SK-N-SH treated with all-trans-retinoic acid at 6 μM for 48 hours (cell line): Measurements from ENCODE around the gene ATP9A.
A peak's percentile ranks its signal among the peaks of the same experiment; 100 is the strongest.

Experiments
- ATAC-seq: fragments of 200-7000 bp; cut with Tn5 transposase; 3 replicates; pipeline ENCODE4 v1.9.1; 2020; ENCODE audit warnings: mild to moderate bottlenecking, moderate library complexity
- ARNTL ChIP-seq: fragments of 450-650 bp; formaldehyde crosslinking; IDR thresholded peaks from 2 replicates; pipeline ENCODE4 v1.5.0; 2020; ENCODE audit warnings: low read depth, mild to moderate bottlenecking, moderate library complexity, borderline replicate concordance
- BACH2 ChIP-seq: fragments of 250-450 bp; sonication (Bioruptor Pico); IDR thresholded peaks from 2 replicates; pipeline ENCODE4 v1.9.0; 2021; ENCODE audit warnings: mild to moderate bottlenecking, borderline replicate concordance
- CREB5 ChIP-seq: fragments of 250-450 bp; sonication (Bioruptor Pico); IDR thresholded peaks from 2 replicates; pipeline ENCODE4 v1.5.1; 2020; ENCODE audit warnings: low read depth, mild to moderate bottlenecking, moderate library complexity
- CSDC2 ChIP-seq: fragments of 250-450 bp; sonication (Bioruptor Pico); IDR thresholded peaks from 2 replicates; pipeline ENCODE4 v1.5.0; 2020; ENCODE audit warnings: mild to moderate bottlenecking, moderate library complexity
- CSRNP3 ChIP-seq: fragments of 250-450 bp; sonication (Bioruptor Pico); IDR thresholded peaks from 2 replicates; pipeline ENCODE4 v1.5.1; 2021; ENCODE audit warnings: mild to moderate bottlenecking, moderate library complexity
- ESRRG ChIP-seq: fragments of 250-450 bp; sonication (Bioruptor Pico); IDR thresholded peaks from 2 replicates; pipeline ENCODE4 v1.6.1; 2021; ENCODE audit warnings: mild to moderate bottlenecking
- ISL1 ChIP-seq: fragments of 250-450 bp; sonication (Bioruptor Pico); IDR thresholded peaks from 2 replicates; pipeline ENCODE4 v2.1.2; 2022; ENCODE audit warnings: mild to moderate bottlenecking, moderate library complexity
- OSR1 ChIP-seq: fragments of 250-450 bp; sonication (Bioruptor Pico); IDR thresholded peaks from 2 replicates; pipeline ENCODE4 v1.8.0; 2022; ENCODE audit warnings: moderate library complexity, mild to moderate bottlenecking, inconsistent platforms
- POU6F1 ChIP-seq: fragments of 250-450 bp; sonication (Bioruptor Pico); IDR thresholded peaks from 2 replicates; pipeline ENCODE4 v1.8.0; 2021; ENCODE audit warnings: low read depth, mild to moderate bottlenecking, moderate library complexity, borderline replicate concordance
- PPARA ChIP-seq: fragments of 250-450 bp; sonication (Bioruptor Pico); IDR thresholded peaks from 2 replicates; pipeline ENCODE4 v1.5.0; 2020; ENCODE audit warnings: mild to moderate bottlenecking, borderline replicate concordance
- RARB ChIP-seq: fragments of 250-450 bp; sonication (Bioruptor Pico); IDR thresholded peaks from 2 replicates; pipeline ENCODE4 v1.8.0; 2021; ENCODE audit warnings: mild to moderate bottlenecking, moderate library complexity
- SNAI2 ChIP-seq: fragments of 250-450 bp; sonication (Bioruptor Pico); IDR thresholded peaks from 2 replicates; pipeline ENCODE4 v1.5.0; 2020; ENCODE audit warnings: mild to moderate bottlenecking, moderate library complexity
- TCF4 ChIP-seq: fragments of 250-450 bp; sonication (Bioruptor Pico); IDR thresholded peaks from 2 replicates; pipeline ENCODE4 v1.8.0; 2021; ENCODE audit warnings: mild to moderate bottlenecking, moderate library complexity, borderline replicate concordance
- TOX ChIP-seq: fragments of 250-450 bp; sonication (Bioruptor Pico); IDR thresholded peaks from 2 replicates; pipeline ENCODE4 v1.8.0; 2021; ENCODE audit warnings: mild to moderate bottlenecking, moderate library complexity, borderline replicate concordance
- TSHZ2 ChIP-seq: fragments of 250-450 bp; sonication (Bioruptor Pico); IDR thresholded peaks from 2 replicates; pipeline ENCODE4 v1.5.0; 2020; ENCODE audit warnings: mild to moderate bottlenecking, moderate library complexity
- ZC3H10 ChIP-seq: fragments of 250-450 bp; sonication (Bioruptor Pico); IDR thresholded peaks from 2 replicates; pipeline ENCODE4 v1.5.1; 2021; ENCODE audit warnings: mild to moderate bottlenecking, moderate library complexity
- ZFP3 ChIP-seq: fragments of 250-450 bp; sonication (Bioruptor Pico); IDR thresholded peaks from 2 replicates; pipeline ENCODE4 v1.5.0; 2020; ENCODE audit warnings: mild to moderate bottlenecking, moderate library complexity
- ZFP30 ChIP-seq: fragments of 450-650 bp; formaldehyde crosslinking; IDR thresholded peaks from 2 replicates; pipeline ENCODE4 v1.5.0; 2022; ENCODE audit warnings: mild to moderate bottlenecking, moderate library complexity
- ZNF70 ChIP-seq: fragments of 450-650 bp; formaldehyde crosslinking; IDR thresholded peaks from 2 replicates; pipeline ENCODE4 v1.5.0; 2020; ENCODE audit warnings: mild to moderate bottlenecking, moderate library complexity

The ATP9A gene

GRCh38 chr20:51803148-51803854, 35.1 kb upstream of the ATP9A start:
- no peak for ATAC-seq
- TF ChIP-seq ZFP3 (CRISPR knock-in tag): no peak
- no peak for TF ChIP-seq POU6F1 (CRISPR knock-in tag)
- peak; percentile 34 for TF ChIP-seq ISL1
- TF ChIP-seq CREB5: no peak
- TF ChIP-seq ESRRG: no peak
- TF ChIP-seq ZFP30 (CRISPR knock-in tag): no peak

GRCh38 chr20:51802170-51802751, 34.1 kb upstream of the ATP9A start, which contains the start of gene SALL4:
SALL4 (minus strand) TSS chr20:51802521; CDS start chr20:51802408, 113 bp downstream.
- no peak for ATAC-seq
- TF ChIP-seq BACH2 (CRISPR knock-in tag) (no peak), RARB (CRISPR knock-in tag) (no peak), SNAI2 (no peak)

GRCh38 chr20:51801823-51802123, 33.6 kb upstream of the ATP9A start:
- ATAC-seq: no peak
- TF ChIP-seq ZNF70 (CRISPR knock-in tag) (no peak), TCF4 (CRISPR knock-in tag) (no peak), ARNTL (CRISPR knock-in tag) (no peak)

GRCh38 chr20:51801122-51801822, 33.1 kb upstream of the ATP9A start:
- ATAC-seq: peak; percentile 47
- TF ChIP-seq TCF4 (CRISPR knock-in tag) (no peak), CSDC2 (no peak), BACH2 (CRISPR knock-in tag) (no peak), OSR1 (CRISPR knock-in tag) (no peak), ZNF70 (CRISPR knock-in tag) (no peak), CSRNP3 (CRISPR knock-in tag) (no peak), RARB (CRISPR knock-in tag) (no peak), ARNTL (CRISPR knock-in tag) (no peak), TSHZ2 (CRISPR knock-in tag) (no peak), ZFP3 (CRISPR knock-in tag) (no peak), TOX (CRISPR knock-in tag) (no peak), PPARA (CRISPR knock-in tag) (no peak), CREB5 (no peak), ISL1 (no peak), ZC3H10 (no peak), ZFP30 (CRISPR knock-in tag) (no peak)
